NCI-H1436 treated with DMSO at 0.1 percent for 48 hours (cell line): Measurements from ENCODE around the gene L3MBTL2.
"Not testable (repeated sequence)": the region's sequence is repeated elsewhere in the genome, so short reads cannot be mapped to it uniquely, and the experiment has no call there.

ENCODE experiments used
- DNase-seq: peaks from one replicate; lab custom pipeline; 2025; lab: John Stamatoyannopoulos, UW

Gene L3MBTL2

GRCh38 chr22:41204992-41205900, at the start of gene L3MBTL2:
TSS of gene L3MBTL2 (plus strand) at chr22:41205312. CDS start at chr22:41205363, 51 bp downstream.
- DNase-seq, result peak; percentile 84

GRCh38 chr22:41157083-41157482, 48.0 kb upstream of the L3MBTL2 start:
- DNase-seq, result no peak

DNA sequence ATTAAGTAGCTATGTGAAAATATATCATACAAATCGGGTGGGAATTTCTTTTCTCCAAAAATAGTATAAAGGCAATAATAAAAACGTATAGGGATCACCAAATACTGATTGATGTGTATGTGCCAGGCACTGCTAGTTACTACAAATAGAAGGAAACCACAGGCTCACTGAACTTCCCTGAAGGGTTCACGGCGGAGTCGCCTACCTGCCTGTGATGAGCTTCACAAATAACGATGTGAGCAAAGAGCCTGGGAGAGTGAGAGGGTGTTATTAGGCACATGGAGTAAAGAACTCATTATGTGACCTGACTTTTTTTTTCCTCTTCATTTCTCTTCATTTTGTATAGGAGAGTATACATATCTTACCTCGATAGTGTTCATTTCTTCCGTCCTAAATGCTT, 36.0 kb upstream of the L3MBTL2 start:
- no peak for DNase-seq

DNA sequence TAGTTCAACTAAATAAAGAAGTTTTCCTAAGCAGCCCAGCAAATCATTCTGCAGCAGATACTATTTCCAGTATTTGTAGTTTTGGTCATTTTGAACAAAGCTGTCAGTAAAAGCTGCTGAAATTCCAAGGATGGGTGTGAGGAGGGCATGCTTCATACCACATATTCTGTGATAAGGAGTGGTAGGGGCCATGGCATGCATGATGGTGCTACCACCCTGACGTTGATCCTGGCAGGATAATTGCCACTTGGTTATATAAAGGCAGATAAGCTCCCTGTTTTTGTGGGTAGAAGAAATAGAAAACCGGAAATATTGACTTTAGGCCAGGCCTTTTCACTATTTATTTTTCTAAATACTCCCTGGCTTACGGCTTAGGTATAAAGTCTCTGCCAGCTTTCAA, 33.1 kb upstream of the L3MBTL2 start:
- DNase-seq, result no peak

DNA sequence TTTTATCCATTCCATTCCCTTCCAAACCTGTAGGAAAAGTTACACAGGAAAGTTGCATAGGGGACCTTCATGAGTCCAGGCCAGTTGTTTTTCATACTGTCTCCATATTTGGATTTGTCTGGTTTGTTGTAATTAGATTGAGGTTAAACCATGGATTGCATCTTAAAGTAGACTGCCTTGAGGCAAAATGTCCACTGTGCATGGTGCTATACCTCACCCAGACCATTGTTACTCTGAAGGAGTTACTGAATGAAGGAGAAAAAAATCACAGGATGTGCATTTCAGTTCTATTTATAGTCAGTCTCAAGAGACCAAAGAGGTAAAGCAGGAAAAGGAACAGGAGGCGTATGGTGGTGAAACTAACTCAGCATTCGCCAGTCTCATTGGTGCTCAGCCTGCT, 29.6 kb upstream of the L3MBTL2 start:
- no peak for DNase-seq

DNA sequence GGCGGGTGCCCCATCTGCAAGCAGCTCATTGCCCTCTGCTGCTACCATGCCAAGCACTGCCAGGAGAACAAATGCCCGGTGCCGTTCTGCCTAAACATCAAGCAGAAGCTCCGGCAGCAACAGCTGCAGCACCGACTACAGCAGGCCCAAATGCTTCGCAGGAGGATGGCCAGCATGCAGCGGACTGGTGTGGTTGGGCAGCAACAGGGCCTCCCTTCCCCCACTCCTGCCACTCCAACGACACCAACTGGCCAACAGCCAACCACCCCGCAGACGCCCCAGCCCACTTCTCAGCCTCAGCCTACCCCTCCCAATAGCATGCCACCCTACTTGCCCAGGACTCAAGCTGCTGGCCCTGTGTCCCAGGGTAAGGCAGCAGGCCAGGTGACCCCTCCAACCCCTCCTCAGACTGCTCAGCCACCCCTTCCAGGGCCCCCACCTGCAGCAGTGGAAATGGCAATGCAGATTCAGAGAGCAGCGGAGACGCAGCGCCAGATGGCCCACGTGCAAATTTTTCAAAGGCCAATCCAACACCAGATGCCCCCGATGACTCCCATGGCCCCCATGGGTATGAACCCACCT, 28.0 kb upstream of the L3MBTL2 start:
- DNase-seq, result no peak

DNA sequence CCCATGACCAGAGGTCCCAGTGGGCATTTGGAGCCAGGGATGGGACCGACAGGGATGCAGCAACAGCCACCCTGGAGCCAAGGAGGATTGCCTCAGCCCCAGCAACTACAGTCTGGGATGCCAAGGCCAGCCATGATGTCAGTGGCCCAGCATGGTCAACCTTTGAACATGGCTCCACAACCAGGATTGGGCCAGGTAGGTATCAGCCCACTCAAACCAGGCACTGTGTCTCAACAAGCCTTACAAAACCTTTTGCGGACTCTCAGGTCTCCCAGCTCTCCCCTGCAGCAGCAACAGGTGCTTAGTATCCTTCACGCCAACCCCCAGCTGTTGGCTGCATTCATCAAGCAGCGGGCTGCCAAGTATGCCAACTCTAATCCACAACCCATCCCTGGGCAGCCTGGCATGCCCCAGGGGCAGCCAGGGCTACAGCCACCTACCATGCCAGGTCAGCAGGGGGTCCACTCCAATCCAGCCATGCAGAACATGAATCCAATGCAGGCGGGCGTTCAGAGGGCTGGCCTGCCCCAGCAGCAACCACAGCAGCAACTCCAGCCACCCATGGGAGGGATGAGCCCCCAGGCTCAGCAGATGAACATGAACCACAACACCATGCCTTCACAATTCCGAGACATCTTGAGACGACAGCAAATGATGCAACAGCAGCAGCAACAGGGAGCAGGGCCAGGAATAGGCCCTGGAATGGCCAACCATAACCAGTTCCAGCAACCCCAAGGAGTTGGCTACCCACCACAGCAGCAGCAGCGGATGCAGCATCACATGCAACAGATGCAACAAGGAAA, 27.3 kb upstream of the L3MBTL2 start:
- DNase-seq, result no peak

GRCh38 chr22:41178425-41178975, 26.6 kb upstream of the L3MBTL2 start:
- no peak for DNase-seq

GRCh38 chr22:41180362-41180761, 24.8 kb upstream of the L3MBTL2 start:
- DNase-seq, result not testable (repeated sequence)

- no peak for DNase-seq
Measured at GRCh38 chr22:41180926-41181325, 24.2 kb upstream of the L3MBTL2 start.

DNA sequence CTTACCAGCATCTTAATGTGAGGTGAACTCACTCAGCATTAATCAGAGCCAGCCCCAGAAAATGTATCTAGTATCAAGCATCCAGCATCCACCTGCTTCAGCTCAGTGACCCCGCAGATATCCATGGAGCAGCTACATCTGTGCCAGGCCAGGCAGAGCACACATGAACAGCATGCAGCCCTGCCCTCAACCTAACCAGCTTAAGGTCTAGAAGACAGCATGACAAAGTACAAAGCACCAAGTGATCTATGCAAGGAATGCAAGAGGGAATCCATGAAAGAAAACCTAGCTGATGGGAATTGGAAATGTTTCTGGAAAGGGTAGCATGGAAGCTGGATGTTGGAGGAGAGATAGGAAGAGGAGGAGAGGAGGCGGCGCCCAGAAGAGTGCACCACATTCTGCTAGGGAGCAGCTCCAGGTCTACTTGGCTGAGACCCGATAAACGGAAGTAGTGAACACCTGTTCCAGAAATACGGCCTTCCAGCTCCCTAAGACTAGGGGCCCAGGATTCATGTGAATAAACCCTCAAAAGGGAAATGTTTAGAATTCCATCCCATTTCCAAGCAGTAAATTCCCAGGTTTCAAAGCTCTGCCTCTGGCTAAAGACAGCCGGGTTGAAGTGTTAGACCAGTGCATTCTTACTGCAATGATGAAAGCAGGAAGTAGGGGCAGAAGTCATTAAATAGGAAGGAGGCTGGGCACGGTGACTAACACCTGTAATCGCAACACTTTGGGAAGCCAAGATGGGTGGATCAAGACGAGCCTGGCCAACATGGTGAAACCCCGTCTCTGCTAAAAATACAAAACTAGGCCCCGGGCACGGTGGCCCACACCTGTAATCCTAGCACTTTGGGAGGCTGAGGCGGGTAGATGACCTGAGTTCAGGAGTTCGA, 23.5 kb upstream of the L3MBTL2 start:
- no peak for DNase-seq

GRCh38 chr22:41184679-41185078, 20.4 kb upstream of the L3MBTL2 start:
- DNase-seq, result no peak

DNA sequence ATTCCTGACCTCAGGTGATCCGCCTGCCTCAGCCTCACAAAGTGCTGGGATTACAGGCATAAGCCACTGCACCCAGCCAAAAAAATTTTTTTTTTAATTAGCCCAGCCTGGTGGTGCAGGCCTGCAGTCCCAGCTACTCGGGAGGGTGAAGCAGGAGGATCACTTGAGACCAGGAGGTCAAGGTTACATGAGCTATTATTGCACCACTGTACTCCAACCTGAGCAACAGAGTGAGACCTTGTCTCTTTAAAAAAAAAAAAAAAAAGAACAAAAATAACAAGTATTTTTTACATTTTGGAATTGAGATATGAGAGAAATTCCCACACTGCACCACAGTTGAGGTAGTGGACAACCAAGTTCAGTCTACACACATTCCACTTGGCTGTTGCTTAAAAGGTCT, 13.6 kb upstream of the L3MBTL2 start:
- DNase-seq, result no peak

DNA sequence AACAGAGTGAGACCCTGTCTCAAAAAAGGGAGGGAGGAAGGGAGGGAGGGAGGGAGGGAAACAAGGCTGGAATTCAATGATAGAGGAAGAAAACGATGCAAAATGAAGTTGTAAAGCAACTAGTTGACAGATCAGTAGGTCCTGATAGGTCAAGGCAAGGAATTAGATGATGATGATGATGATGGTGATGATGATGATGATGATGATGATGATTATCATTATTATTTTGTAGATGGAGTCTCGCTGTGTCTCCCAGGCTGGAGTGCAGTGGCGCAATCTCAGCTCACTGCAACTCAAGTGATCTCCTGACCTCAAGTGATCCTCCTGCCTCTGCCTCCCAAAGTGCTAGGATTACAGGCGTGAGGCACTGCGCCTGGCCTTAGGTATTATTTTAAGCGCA, 11.3 kb upstream of the L3MBTL2 start:
- DNase-seq, result no peak

DNA sequence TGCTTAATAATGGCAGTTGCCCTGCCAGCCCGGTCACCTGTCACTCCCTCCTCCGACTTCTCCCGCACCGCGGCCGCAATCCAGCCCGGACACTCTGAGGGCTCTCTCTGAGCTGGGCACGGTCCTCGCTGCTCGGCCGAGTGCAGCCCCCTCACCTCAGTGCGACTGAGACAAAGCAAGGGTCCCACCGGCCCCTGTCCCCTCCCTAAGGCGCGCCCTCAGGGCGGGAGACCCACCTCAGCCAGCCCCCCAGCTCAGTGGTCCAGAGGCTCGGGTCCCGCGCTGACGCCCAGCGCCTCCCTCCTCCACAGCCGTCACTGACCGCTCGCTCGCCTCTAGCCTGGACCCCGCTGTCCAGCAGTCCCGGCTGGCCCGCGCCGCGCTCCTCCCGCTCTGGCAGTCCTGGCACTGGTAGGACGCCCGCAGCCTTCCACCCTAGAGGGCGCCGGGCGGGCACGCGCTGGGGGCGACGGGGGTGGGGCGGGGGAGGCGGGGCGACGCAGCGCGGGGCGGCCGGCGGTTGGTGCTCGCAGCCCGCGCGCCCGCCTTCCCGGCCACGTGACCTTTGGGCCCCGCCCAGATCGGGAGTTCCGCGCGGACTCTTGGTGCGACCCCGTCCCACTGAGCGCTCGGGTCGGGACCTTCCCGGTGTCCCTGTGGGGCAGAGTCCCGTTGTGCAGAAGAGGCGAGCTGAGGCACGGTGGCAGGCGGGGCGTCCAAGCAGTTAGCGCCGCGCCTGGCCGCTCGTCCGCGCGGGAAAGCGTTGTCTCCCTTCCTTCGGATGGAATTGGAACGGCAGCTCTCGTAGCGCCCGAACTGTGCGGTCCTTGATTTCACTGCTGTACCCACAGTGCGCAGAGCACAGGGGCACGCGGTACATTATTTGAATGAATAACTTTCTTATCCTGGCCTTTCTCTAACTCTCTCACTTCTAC, 7.8 kb upstream of the L3MBTL2 start:
- DNase-seq, result no peak

- peak; percentile 9 for DNase-seq
Measured at GRCh38 chr22:41198027-41198580, 7.0 kb upstream of the L3MBTL2 start.

GRCh38 chr22:41201141-41201540, 4.0 kb upstream of the L3MBTL2 start:
- DNase-seq, result no peak

DNA sequence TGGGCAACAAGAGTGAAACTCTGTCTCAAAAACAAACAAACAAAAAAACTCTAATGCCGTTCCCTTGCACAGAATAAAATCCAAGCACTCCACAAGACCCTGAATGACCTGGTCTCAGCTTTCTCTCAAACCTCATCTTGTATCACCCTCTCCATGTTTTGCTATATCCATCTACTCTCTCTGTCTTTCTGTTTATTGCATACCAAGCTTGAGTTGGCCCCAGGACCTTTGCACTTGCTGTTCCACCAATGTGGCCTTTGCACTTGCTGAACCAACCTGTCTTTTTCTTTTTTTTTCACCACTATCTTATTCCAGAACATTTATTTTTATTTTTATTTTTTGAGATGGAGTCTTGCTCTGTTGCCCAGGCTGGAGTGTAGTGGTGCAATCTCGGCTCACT, 2.0 kb upstream of the L3MBTL2 start:
- DNase-seq, result no peak

- no peak for DNase-seq
Measured at GRCh38 chr22:41204066-41204465, 1.0 kb upstream of the L3MBTL2 start.

DNA sequence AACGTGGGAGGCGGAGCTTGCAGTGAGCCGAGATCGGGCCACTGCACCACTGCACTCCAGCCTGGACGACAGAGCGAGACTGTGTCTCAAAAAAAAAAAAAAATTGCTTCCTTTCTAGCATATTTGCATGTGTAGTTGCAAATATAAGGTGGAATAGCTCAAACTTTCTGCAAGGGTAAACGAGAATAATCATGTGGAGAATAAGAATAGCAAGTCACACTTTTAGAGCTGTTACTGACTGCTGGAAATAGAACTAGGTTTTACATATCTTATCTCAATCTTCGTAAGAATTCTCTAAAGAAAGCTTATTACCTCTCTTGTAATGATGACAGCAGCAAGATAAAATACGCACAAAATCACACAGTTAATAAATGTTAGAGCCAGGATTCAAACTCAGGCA, 1.6 kb downstream of the L3MBTL2 start:
- DNase-seq, result no peak
